Prostate gland (tissue), 2 donors: ENCODE results near the gene ADARB2.

Source experiments
- CTCF ChIP-seq, 4 experiments: fragments of 200-600 bp in 2 of 4; fragments of 450-650 bp in 2 of 4; sonication (generic) in 2 of 4; IDR thresholded peaks; 1 replicate in 3 of 4; 2 replicates in 1 of 4; pipeline ENCODE4 v1.5.1; 2016 to 2019; ENCODE audit warnings: antibody characterized with exemption in 4 of 4, mild to moderate bottlenecking in 2 of 4, moderate library complexity in 2 of 4
- POLR2A ChIP-seq: fragments of 450-650 bp; IDR thresholded peaks from one replicate; pipeline ENCODE4 v1.6.1; 2016; ENCODE audit warnings: antibody characterized with exemption, mild to moderate bottlenecking
- POLR2AphosphoS5 ChIP-seq: sonication (generic); formaldehyde crosslinking; IDR thresholded peaks from one replicate; pipeline ENCODE4 v1.6.1; 2017; ENCODE audit warnings: antibody characterized with exemption

DNA sequence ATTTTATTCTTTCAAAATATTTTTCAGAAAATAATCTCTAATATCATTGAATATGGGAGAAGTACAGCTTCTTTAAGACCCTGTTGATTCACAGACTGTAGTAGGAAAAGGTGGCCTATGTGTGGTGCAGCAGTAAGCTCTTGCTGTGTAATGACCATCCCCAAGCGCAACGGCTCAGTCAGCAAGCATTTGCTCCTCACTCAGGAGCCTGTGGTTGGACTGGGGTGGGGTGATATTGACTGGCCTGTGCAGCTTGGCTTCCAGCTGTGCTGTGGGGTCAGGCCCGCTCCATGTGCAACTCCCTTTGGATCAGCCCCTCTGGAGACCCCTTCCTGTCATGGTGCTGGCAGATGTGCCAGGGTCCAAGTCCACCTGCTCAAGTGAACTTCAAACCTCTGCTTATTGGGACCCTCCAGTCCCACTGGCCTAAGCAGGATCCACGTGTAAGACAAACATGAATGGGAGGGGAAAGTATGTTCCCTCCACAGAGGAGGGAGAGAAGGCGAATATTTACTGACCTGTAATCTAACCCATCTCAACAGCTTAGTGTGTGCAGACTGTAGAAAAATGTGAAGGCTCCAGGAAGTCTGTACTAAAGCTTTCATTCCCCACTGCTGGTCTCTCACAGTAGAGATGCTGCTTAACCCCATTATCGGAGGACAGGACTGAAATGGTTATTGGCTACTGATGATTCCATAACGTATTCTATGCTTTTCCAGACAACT is 441.4 kb downstream of the ADARB2 start:
- TF ChIP-seq CTCF (IDR thresholded peaks at IDR 0.05) = no peak
- no peak for TF ChIP-seq POLR2AphosphoS5
- TF ChIP-seq POLR2A = no peak
